CD4-positive, alpha-beta T cell treated with Interleukin-17A for 4 hours (primary cell): ENCODE results near the gene HSPB8.

ENCODE experiments used
- DNase-seq: peaks from one replicate; pipeline ENCODE4 v3.0.0-alpha.2; 2020; ENCODE audit warnings: mixed read lengths

Gene HSPB8

DNA sequence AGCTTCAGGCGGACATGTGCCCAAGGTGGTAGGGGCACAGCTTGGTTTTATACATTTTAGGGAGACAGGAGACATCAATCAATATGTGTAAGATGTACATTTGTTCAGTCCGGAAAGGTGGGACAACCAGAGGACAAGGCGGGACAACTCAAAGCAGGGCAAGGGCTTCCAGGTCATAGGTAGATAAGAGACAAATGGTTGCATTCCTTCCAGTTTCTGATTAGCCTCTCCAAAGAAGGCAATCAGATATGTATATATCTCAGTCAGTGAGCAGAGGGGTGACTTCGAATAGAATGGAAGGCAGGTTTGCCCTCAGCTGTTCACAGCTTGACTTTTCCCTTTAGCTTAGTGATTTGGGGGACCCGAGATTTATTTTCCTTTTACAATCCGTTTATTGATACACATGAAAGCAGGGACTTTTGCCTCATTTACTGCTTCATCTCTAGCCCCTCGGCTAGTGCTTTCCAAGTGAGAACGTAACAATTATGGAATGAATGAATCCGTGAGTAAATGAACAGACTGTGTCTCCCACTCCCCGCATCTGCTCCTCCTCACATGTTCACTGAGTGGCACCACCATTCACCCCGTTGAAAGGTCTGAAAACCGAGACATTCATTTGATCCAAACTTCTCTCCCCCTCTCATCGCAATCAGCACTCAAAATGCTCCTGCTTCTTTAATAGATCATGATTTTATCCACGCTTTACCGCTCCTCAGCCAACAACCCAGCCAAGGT is 6.9 kb upstream of the HSPB8 start:
- no peak for DNase-seq

DNA sequence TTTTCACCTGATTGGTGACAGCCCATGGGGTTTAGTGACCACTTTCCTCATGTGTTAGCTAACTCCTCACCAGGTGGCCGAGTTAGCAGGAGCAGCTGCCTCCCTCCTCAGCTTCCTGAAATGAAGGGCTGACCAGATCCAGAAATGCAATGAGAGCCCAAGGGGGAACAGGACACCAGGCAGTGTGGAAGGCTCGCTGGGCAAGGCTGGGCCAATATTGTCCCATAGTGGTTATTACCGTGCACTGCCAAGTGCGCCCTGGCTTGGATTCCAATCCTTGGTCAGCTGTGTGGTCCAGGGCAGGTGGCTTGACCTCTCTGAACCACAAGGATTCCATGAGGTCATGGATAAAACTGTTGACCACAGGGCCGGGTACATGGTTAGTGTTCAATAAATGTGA is 3.6 kb upstream of the HSPB8 start:
- DNase-seq = no peak

DNA sequence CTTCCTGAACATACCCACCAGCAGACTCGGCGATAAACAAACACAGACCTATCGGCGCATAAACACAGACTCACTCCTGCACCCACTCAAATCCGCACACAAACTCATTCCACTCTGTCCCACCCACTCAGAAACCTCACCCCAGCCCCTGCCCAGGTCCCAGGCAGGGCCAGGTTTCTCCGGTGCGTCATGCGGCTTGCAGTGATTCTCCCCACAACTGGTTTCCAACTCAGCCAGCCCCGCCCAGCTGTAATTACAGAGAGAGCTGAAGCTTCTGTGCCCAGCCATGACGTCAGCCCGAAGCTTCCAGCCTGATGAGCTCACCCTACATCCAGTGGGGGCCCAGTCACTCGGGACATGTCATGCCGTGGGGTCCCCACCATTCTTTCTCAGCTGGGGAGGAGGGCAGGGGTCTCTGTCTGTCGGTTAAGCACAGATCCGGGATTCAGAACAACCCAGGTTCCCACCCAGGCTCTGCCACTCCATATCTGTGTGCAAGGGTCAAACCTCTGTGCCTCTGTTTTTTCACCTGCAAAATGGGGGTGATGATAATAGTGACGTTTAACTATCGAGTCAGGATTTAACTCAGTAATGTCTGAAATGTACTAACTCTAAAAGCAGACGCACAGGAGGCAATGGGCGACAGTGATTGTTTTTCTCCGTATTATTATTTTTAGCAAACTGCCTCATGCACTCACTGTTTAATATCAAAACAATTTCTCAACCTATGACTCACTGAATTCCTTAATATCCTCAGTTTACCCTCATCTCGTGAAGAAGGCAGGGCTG is 2.3 kb upstream of the HSPB8 start:
- no peak for DNase-seq

DNA sequence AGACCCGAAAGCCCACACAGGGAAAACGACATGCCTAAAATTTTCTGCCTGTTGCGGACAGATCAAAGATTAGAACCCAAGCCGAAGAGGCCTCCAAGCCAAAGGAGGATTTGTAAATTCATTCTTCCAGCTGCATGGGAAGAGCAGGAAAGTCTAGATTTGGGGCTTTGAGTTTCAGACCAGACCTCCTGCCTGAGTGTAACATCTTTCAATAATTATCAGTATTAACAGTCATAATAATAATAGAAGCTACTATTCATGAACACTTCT is 1.7 kb upstream of the HSPB8 start:
- no peak for DNase-seq

DNA sequence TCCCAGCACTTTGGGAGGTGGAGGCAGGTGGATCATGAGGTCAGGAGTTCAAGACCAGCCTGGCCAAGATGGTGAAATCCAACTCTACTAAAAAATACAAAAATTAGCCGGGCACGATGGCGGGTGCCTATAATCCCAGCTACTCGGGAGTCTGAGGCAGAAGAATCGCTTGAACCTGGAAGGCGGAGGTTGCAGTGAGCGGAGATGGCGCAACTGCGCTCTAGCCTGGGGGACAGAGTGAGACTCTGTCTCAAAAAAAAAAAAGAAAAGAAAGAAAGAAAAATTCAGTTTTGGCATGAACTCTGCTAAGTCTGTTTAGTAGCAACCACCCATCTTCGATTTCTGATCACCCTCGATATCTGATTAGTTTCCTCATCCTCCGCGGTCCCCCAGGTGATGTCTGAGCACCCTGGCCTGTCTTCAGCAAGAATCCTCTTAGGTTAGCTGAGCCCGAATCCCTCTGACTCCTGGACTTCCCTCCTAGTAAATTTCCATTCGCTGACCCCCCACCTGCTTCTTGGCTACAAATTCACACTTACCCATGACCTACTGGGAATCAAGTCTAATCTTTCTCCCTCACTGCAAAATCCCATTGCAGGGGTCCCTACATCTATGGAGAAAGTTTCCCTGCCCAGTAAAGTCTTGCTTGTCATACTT is 879 bp upstream of the HSPB8 start:
- no peak for DNase-seq

DNA sequence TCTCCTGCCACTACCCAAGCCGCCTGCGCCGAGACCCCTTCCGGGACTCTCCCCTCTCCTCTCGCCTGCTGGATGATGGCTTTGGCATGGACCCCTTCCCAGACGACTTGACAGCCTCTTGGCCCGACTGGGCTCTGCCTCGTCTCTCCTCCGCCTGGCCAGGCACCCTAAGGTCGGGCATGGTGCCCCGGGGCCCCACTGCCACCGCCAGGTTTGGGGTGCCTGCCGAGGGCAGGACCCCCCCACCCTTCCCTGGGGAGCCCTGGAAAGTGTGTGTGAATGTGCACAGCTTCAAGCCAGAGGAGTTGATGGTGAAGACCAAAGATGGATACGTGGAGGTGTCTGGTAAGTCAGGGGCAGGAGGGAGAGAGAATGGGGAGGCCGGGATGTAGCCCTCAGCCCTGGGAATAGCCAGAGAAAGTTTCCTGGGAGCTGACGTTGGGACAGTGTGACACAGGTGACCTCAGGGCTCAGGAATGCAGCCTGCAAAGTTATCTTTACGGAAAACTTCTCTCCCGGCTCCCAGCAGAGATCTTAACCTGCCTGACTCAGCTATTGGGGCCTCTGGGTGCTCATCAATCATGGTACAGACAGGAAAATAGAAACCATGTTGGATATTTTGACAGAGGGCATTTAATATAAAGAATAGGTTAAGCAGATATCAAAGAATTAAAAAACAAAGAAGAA is 747 bp downstream of the HSPB8 start:
- DNase-seq = no peak

DNA sequence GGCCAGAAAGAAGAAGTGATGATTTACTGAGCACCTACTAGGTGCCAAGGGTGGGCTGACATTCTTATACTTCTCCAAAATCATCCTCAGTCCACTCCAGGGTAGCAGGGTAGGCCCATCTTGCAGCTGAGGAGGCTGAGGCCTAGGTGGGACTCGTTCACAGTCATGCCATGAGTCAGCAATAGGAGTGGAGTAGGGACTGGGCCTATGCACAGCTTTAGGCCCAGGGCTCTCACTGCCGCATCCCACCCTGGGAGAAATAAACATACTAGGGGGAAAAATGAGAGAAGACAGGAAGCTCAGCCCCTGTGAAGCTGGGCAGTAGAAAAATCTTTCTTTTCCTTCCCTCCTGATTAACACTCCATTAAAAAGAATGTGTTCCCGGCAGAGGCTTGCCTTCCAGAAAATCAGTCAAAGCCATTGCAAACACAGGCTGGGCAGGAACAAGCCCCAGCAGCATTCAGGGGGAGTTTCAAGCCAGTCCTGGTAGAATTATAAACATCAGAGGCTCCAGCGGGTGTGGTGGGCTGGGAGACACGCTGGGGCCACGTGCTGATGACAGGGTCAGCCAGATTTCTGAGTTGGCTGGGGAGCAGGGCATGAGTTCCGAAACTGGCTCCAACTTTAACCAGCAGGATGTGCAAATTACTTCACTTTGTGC is 1.8 kb downstream of the HSPB8 start:
- DNase-seq = no peak

DNA sequence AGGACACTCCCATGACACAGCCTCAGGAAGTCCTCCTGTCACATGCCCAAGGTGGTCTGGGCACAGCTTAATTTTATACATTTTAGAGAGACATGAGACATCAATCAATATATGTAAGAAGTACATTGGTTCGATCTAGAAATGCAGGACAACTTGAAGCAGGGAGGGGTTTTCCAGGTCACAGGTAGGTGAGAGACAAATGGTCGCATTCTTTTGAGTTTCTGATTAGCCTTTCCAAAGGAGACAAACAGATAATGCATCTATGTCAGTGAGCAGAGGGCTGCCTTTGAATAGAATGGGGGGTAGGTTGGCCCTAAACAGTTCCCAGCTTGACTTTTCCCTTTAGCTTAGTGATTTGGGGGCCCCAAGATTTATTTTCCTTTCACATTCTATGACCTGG is 2.5 kb downstream of the HSPB8 start:
- DNase-seq = no peak

DNA sequence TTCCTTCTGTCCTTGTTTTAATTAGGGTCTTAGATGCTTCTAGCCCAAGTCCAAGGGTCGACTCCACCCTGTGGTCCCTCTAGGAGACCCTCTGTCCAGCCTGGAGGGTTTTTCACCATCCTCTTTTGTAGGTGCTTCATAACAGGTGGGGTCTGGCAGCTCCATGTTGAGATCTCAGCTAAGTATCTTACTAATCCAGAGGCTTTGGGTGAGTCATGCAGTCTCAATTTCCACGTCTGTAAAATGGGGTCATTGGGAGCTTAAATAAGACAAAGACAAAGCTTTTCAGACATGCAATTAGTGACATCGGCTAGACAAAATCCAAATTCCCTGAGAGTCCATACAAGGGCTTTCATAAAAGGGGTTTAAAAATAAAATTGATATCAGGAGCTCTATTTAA is 3.2 kb downstream of the HSPB8 start:
- DNase-seq = no peak

DNA sequence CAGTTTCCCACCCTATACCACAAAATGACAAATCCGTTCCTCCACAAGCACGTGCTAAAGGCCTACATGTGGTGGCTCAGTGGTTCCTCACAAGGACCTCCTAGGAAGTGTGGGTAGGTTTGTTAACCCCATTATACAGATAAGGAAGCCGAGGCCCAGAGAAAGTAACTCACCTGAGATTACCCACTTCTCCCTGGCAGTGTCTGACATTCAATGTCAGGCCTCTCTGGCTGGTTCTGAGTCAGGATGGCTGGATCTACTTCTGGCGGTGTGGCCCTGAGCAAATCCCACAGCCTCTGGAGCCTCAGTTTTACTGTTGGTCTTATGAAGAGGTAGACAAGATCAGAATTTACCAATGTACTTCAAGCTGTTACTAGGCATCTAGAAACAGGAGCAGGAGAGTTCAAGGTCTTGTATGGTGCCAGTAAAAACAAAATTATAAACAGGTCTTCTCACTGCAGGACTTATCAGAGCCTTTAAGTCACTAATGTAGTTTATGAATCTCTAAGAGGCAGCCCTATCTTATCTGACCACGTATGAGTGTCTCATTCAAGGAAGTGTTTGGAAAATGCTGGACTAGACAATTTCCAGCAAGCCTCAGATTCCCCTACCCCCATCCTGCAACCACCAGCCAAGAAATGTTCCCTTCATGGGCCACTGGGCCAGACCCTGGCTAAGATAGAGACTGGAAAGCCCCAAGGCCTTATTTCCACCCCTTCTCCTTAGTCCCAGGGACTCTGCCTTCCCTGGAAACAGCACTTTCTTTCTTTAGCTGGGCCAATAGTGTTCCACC is 4.2 kb downstream of the HSPB8 start:
- no peak for DNase-seq

DNA sequence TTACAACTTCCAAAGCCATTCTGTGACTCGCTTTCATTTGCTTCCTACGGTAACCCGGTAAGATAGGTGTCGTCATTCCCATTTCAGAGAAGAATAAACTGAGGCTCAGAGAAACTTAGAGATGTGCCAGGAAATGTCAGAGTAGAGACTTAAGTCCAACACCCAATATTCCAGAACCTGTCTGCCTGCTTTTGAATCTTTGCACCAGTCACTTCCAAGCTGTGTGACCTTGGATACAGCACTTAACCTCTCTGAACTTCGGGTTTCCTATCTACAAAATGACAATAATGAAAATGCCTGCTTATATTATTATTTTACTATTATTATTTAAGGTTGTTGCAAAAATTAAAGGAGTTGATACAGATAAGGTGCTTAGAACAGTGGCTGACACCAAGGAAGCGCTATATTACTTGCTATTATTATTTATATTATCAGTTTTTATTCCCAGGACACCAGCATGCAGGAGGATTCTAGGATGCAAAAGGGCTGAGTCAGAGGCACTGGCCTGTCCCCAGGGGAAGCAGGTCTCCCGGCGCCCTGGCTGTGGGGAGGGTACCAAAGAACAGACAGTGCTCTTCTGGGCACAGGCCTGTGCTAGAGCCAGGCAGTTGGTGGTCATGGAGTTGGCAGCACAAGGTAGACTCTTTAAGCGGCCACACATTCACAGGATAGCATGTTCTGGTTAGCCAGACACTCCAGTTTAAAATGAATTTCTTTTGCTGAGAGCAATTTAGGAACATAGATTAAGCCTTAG is 5.4 kb downstream of the HSPB8 start:
- DNase-seq = no peak

DNA sequence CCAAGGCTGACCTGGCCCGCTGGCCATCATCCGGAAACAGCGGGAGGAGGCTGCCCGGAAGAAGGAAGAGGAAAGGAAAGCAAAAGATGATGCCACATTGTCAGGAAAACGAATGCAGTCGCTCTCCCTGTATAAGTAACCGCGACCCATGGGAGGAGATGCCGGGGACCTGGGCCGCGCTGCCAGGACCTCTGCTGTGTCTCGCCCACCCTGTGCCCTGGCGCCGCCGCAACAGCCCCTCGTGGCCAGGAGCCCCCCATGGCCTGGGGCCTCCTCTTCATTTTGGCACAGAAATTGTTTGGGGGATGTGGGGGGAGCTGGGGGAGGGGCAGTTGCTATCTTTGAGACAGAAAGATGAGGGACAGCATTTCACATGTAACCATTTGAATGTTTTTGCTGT is 16.5 kb downstream of the HSPB8 start:
- no peak for DNase-seq

DNA sequence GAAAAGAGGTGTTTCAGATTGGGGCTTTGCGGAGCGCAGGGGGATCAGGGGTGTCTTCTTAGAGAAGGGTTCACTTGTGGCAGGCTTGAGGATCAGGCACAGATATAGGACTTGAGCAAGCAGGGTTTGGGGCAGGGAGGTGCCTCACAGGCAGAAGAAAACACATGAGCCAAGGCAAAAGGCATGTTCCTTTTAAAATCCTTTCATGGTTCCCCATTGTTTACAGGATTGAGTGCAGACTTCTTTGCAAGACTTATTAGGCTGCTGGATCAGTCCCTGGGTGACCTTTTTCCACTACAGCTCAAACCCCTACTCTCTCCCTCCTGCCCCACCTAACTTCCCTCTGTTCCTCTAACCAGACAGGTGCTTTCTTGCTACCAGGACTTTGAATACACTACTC is 19.7 kb downstream of the HSPB8 start:
- no peak for DNase-seq

DNA sequence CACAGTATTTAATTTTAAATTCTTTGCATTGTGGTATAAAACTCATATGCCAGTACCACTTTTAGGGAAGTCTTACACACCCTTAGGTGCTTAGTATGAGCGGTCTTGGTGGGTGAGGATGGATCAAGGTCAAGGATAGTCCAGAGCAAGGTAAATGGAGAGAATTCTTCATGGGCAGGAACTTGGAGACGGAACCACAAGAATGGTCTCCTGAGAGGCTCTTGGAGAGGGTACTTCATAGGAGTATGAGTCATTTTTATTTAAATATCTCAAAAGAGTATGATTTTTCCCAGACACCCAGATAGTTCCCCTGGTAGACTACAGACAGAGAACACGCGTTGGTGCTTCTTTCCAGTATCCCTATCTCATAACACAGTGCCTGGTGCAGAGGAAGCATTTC is 21.9 kb downstream of the HSPB8 start:
- no peak for DNase-seq

DNA sequence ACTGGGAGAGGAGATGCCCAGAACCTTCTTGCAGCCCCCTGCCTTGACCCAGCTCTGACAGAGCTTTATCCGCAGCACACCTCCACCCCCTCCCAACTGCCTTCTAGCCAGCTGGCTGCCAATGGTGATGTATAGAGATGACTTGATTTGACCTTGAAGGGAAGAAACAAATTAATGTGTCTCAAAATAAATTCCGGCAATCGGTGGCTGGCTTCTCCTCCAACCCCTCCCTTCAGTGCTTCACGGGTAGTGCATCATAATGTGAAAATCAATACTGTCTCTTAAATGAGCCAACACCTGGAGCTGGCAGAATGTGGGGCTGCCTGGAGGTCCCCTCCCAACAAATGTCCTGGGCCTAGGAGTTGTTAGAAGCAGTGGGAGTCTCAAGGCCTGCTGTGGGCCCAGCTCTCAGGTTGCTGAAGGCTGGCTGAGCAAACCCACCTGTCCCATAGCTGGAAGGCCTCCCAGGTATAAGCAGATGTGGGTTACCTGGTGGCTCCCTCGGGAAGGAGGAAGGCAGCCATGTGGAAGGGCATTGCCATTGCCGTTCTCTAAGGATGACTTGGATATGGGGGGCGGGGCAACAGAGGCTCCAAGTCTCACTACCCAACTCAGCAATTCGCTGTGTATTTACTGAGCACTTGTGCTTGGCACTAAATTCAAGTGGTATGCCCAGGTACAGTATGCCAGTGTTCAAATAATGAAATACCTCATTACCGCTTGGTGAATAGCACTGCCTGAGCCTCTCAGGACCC is 23.2 kb downstream of the HSPB8 start:
- no peak for DNase-seq

DNA sequence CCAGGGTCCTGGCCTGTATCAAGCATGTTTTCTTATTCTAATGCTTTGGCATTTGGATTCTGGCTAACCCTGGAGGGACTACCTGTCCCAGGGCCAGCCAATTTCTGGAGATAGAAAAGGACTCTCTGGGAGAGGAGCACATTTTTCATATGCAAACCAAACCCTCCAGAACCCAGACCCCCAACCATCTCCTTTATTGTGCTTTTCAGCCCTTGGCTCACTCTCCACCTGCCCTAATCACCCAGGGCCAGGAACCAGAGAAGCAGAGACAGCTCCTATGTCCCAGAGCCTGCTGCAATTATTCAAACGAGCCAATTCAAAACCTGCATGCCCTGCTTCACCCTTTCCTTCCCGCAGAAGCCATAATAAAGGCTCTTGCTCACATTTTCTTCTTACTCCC is 23.8 kb downstream of the HSPB8 start:
- no peak for DNase-seq

DNA sequence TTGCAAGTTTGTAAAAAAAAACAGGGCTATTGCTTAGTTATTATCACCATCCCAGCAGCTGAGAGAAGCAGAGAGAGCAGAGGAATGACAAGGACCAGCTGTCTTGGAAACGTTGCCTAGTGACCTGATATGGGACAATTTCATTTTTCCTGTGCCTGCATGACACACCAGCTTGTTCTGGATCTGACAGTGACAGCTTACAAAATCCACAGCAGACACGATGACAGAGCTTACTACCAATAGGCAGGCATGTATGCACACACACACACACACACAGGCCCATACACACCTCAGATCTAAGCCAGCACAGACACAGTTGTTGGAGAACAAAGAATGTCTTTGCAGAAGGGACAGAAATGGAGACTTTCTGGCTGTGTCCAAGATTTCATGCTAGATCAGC is 25.4 kb downstream of the HSPB8 start:
- DNase-seq = no peak

DNA sequence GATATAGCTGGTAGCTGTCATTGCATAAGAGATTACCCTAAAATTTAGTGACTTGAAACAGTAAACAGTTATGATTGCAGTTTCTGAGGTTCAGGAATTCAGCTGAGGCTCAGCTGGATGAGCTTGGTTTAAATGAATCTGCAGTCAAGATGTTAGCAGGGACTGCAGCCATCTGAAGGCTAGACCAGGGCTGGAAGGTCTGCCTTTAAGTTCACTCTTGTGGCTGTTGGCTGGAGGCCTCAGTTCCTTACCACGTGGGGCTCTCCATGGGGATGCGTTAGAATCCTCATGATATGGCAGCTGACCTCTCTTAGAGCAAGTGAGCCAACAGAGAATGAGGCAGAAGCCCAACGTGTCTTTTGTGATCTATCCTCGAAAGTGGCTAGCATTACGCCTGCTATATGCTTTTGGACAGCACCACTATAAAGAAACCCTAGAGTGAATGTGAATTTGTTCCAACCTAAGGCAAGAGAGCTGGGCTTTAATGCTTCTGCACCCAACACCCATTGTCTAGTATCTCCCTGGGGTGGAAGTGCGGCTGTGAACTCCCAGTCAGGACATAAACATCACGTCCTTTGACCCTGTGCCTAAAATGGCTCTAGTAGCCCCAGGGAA is 26.0 kb downstream of the HSPB8 start:
- DNase-seq = no peak

DNA sequence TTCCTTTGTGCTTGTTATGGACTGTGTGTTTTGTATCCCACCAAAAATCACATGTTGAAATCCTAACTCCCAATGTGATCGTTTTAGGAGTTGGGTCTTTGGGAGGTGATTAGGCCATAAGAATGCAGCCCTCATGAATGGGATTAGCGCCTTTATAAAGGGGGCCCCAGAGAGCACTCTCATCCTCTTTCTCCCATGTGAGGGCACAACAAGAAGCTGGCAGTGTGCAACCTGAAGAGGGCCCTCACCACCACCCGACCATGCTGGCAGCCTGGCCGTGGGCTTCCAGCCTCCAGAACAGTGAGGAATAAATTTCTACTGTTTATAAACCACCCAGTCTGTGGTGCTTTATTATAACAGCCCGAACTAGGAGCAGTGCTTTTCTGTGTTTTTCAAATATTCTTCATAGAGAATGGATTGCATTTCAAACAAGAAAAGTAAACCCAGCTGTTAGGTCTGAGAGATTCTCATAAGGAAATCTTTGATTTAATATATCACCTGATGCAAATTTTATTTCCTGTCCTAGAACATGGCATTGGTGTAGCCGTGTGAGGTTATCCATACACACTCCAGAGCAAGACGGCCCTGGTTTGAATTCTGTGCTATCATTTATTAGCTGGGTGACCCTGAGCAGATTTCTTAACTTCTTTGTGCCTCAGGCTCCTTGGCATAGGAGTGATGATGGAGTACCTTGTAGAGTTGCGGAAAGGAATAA is 27.8 kb downstream of the HSPB8 start:
- no peak for DNase-seq
